H1 (cell line): ENCODE measurements around the gene ZNF446. TPM values are rescaled to one million over a fixed set of nuclear protein-coding genes. Genes with fewer than 3 reads are reported as not detected.

Experiments
- CTCF ChIA-PET: fragments of 300-600 bp; sonication (Branson Sonifier 250); formaldehyde crosslinking; loops from one replicate; lab custom pipeline; 2021; ENCODE audit not compliant: partially characterized antibody; lab: Charles Lee
- POLR2A ChIA-PET: fragments of 300-600 bp; sonication (Branson Sonifier 250); formaldehyde crosslinking; loops from one replicate; lab custom pipeline; 2021; ENCODE audit warnings: inconsistent platforms; ENCODE audit not compliant: partially characterized antibody; lab: Charles Lee
- DNase-seq, 2 experiments: peaks; one replicate each; pipeline versions ENCODE4 v3.0.0 to v3.0.0-alpha.2; 2010 to 2022; ENCODE audit warnings: low spot score in 2 of 2, low read depth in 1 of 2, mixed read lengths in 1 of 2
- FAIRE-seq: peaks from 2 replicates; lab custom pipeline; 2011; peaks lifted over from hg19 to GRCh38; lab: Jason Lieb, UNC
- H2AFZ ChIP-seq: 2 replicates; pipeline ENCODE4 v1.8.1; 2012; ENCODE audit warnings: low read length, inconsistent platforms
- H2AK5ac ChIP-seq: 2 replicates; pipeline ENCODE4 v1.6.1; 2013; ENCODE audit warnings: low read depth, low read length
- H2BK120ac ChIP-seq: replicated peaks from 2 replicates; pipeline ENCODE3; 2013; ENCODE audit warnings: low read depth, low read length, inconsistent platforms
- H2BK12ac ChIP-seq: 2 replicates; pipeline ENCODE4 v1.6.1; 2013; ENCODE audit warnings: low read depth, low read length
- H2BK15ac ChIP-seq: 2 replicates; pipeline ENCODE4 v1.6.1; 2013; ENCODE audit warnings: low read length
- H2BK20ac ChIP-seq: 2 replicates; pipeline ENCODE4 v1.6.1; 2013; ENCODE audit warnings: low read length
- H2BK5ac ChIP-seq: 2 replicates; pipeline ENCODE4 v1.6.1; 2013; ENCODE audit warnings: low read depth, low read length
- H3K14ac ChIP-seq: 2 replicates; pipeline ENCODE4 v1.6.1; 2013; ENCODE audit warnings: inconsistent platforms; ENCODE audit not compliant: insufficient read length
- H3K18ac ChIP-seq: 2 replicates; pipeline ENCODE4 v1.6.1; 2013; ENCODE audit warnings: low read length; ENCODE audit errors: extremely low read depth
- H3K23ac ChIP-seq: 2 replicates; pipeline ENCODE4 v1.6.1; 2013; ENCODE audit warnings: inconsistent platforms; ENCODE audit not compliant: insufficient read length
- H3K23me2 ChIP-seq: 2 replicates; pipeline ENCODE4 v1.6.1; 2013; ENCODE audit warnings: low read depth, low read length
- H3K27ac ChIP-seq: 2 replicates; pipeline ENCODE4 v1.6.1; 2011; ENCODE audit warnings: low read depth, low read length, inconsistent platforms
- H3K27me3 ChIP-seq, 4 experiments: replicated peaks in 1 of 4; 1 replicate in 1 of 4; 2 replicates in 3 of 4; pipeline versions ENCODE4 v1.6.1 to v1.8.1; 2011 to 2013; ENCODE audit warnings: low read length in 3 of 4, mild to moderate bottlenecking in 3 of 4, inconsistent platforms in 2 of 4, mixed read lengths in 2 of 4, moderate library complexity in 1 of 4; ENCODE audit not compliant: control insufficient read depth in 3 of 4, insufficient read depth in 3 of 4; ENCODE audit errors: extremely low read depth in 1 of 4
- H3K36me3 ChIP-seq, 4 experiments: 2 replicates each; pipeline versions ENCODE4 v1.6.1 to v1.8.1; 2011 to 2013; ENCODE audit warnings: mild to moderate bottlenecking in 4 of 4, low read length in 3 of 4, moderate library complexity in 2 of 4, control low read depth in 1 of 4, inconsistent platforms in 1 of 4; ENCODE audit not compliant: insufficient read depth in 4 of 4, control insufficient read depth in 2 of 4
- H3K4ac ChIP-seq: replicated peaks from 2 replicates; pipeline ENCODE3; 2013; ENCODE audit warnings: low read length, low read depth, mixed read lengths, inconsistent platforms; ENCODE audit not compliant: insufficient read length
- H3K4me1 ChIP-seq, 4 experiments: replicated peaks in 1 of 4; 1 replicate in 1 of 4; 2 replicates in 3 of 4; pipeline versions ENCODE4 v1.6.1 to v1.8.1; 2011 to 2013; ENCODE audit warnings: low read length in 3 of 4, inconsistent platforms in 2 of 4, mixed read lengths in 1 of 4; ENCODE audit not compliant: insufficient read depth in 4 of 4, control insufficient read depth in 3 of 4
- H3K4me2 ChIP-seq, 2 experiments: 2 replicates each; pipeline versions ENCODE4 v1.6.1 to v1.8.1; 2011 to 2013; ENCODE audit warnings: low read depth in 2 of 2, low read length in 2 of 2, control low read depth in 1 of 2, inconsistent platforms in 1 of 2, mild to moderate bottlenecking in 1 of 2; ENCODE audit not compliant: insufficient read depth in 1 of 2
- H3K4me3 ChIP-seq, 4 experiments: fragments of 200-600, 300-600 bp in 1 of 4; sonication (generic), shearing (Covaris generic), sonication (Bioruptor Twin) in 1 of 4; 2 replicates each; pipeline versions ENCODE4 v1.5.1 to v1.8.1; 2011 to 2016; ENCODE audit warnings: low read length in 4 of 4, low read depth in 3 of 4, control low read depth in 2 of 4, inconsistent platforms in 2 of 4, mild to moderate bottlenecking in 2 of 4, mixed read lengths in 1 of 4, moderate library complexity in 1 of 4; ENCODE audit not compliant: insufficient read depth in 2 of 4; ENCODE audit errors: extremely low read depth in 1 of 4
- H3K56ac ChIP-seq: replicated peaks from 2 replicates; pipeline ENCODE3; 2013; ENCODE audit warnings: low read depth, mild to moderate bottlenecking, mixed read lengths, low read length, inconsistent platforms; ENCODE audit not compliant: insufficient read length
- H3K79me1 ChIP-seq: 2 replicates; pipeline ENCODE4 v1.6.1; 2013; ENCODE audit warnings: low read depth, low read length, control low read depth
- H3K79me2 ChIP-seq, 2 experiments: 2 replicates each; pipeline versions ENCODE4 v1.6.1 to v1.8.1; 2012 to 2013; ENCODE audit warnings: low read length in 2 of 2, mild to moderate bottlenecking in 2 of 2, inconsistent platforms in 1 of 2; ENCODE audit not compliant: insufficient read depth in 2 of 2, control insufficient read depth in 1 of 2
- H3K9ac ChIP-seq, 4 experiments: replicated peaks in 1 of 4; 1 replicate in 1 of 4; 2 replicates in 3 of 4; pipeline versions ENCODE4 v1.6.1 to v1.8.1; 2011 to 2013; ENCODE audit warnings: low read depth in 3 of 4, low read length in 3 of 4, control low read depth in 2 of 4, mild to moderate bottlenecking in 2 of 4, moderate library complexity in 2 of 4, inconsistent platforms in 1 of 4; ENCODE audit errors: extremely low read depth in 1 of 4
- H3K9me3 ChIP-seq, 2 experiments: 2 replicates each; pipeline versions ENCODE4 v1.6.1 to v1.8.1; 2012 to 2013; ENCODE audit warnings: mild to moderate bottlenecking in 2 of 2, moderate library complexity in 2 of 2, control low read depth in 1 of 2, inconsistent platforms in 1 of 2, low read depth in 1 of 2, low read length in 1 of 2, mixed read lengths in 1 of 2; ENCODE audit not compliant: insufficient read depth in 2 of 2
- H4K20me1 ChIP-seq, 2 experiments: replicated peaks in 1 of 2; 2 replicates each; pipeline versions ENCODE3 to v1.8.1; 2011 to 2013; ENCODE audit warnings: inconsistent platforms in 2 of 2, low read length in 2 of 2, mild to moderate bottlenecking in 1 of 2; ENCODE audit not compliant: insufficient read depth in 2 of 2, control insufficient read depth in 1 of 2
- H4K5ac ChIP-seq: 2 replicates; pipeline ENCODE4 v1.6.1; 2013; ENCODE audit warnings: low read length, low read depth, mixed read lengths, inconsistent platforms; ENCODE audit not compliant: insufficient read length
- H4K8ac ChIP-seq: 2 replicates; pipeline ENCODE4 v1.8.0; 2013; ENCODE audit warnings: mild to moderate bottlenecking, moderate library complexity, low read length, inconsistent platforms; ENCODE audit not compliant: insufficient read depth; ENCODE audit errors: extremely low read depth
- H4K91ac ChIP-seq: replicated peaks from 2 replicates; pipeline ENCODE3; 2013; ENCODE audit warnings: low read length, mixed read lengths, inconsistent platforms; ENCODE audit not compliant: insufficient read length
- CBX5 ChIP-seq: fragments of 300-800, 300-1000 bp; sonication (generic); IDR thresholded peaks from 2 replicates; pipeline ENCODE4 v1.7.1; 2016; ENCODE audit warnings: antibody characterized with exemption, low read length, low read depth
- HDAC6 ChIP-seq: IDR thresholded peaks from one replicate; pipeline ENCODE4 v1.7.1; 2012; ENCODE audit warnings: low read depth, mild to moderate bottlenecking, inconsistent platforms, low read length, moderate library complexity
- JUND ChIP-seq: IDR thresholded peaks from 2 replicates; pipeline ENCODE4 v1.6.1; 2011; ENCODE audit warnings: mild to moderate bottlenecking, improper control_type of control experiment, low read length
- KDM5A ChIP-seq: fragments of 200-600 bp; IDR thresholded peaks from 2 replicates; pipeline ENCODE4 v1.7.1; 2012; ENCODE audit warnings: mild to moderate bottlenecking, low read length, inconsistent platforms, mixed read lengths
- POLR2AphosphoS5 ChIP-seq: IDR thresholded peaks from 2 replicates; pipeline ENCODE4 v1.6.1; 2011; ENCODE audit warnings: low read depth, low read length
- TAF1 ChIP-seq: IDR thresholded peaks from 2 replicates; pipeline ENCODE4 v1.6.1; 2011; ENCODE audit warnings: mild to moderate bottlenecking, low read depth, low read length
- TAF7 ChIP-seq: optimal IDR thresholded peaks from 2 replicates; pipeline ENCODE3; 2011; ENCODE audit warnings: low read depth, mild to moderate bottlenecking, inconsistent platforms, low read length, moderate library complexity, borderline replicate concordance
- WGBS, 2 experiments: shearing (Covaris generic) in 1 of 2; methylation state at CpG; one replicate each; pipeline versions ENCODE4 v1.1.6 to v1.1.7; 2013 to 2015; ENCODE audit warnings: low lambda C conversion rate in 2 of 2, mixed read lengths in 2 of 2, inconsistent platforms in 1 of 2, low coverage in 1 of 2, missing lambda C conversion rate in 1 of 2; ENCODE audit not compliant: insufficient replicate concordance in 2 of 2, insufficient coverage in 1 of 2, insufficient read length in 1 of 2; ENCODE audit errors: extremely low coverage in 1 of 2, missing lambda C conversion rate in 1 of 2; 5-methylcytosine and 5-hydroxymethylcytosine counted together
- long read RNA-seq, 2 experiments: library from RNA in 1 of 2; library from capped mRNA in 1 of 2; stranded (forward); transcript quantifications; one replicate each; pipeline ENCODE4 v2.0.0, GENCODE V29; 2021; ENCODE audit warnings: inconsistent platforms in 1 of 2
- polyA minus RNA-seq, 3 experiments: library from RNA; depleted of rRNA, polyadenylated mRNA; stranded (reverse); fragments of >200 nt; gene quantifications; 1 replicate in 2 of 3; 2 replicates in 1 of 3; pipeline ENCODE4 v1.2.3, GENCODE V29; 2011
- polyA plus RNA-seq, 7 experiments: library from polyadenylated mRNA; depleted of rRNA in 3 of 7; stranded (reverse) in 5 of 7; unstranded in 2 of 7; fragments of >200 nt in 5 of 7; fragments of 200-250 nt in 2 of 7; gene quantifications; 1 replicate in 5 of 7; 2 replicates in 1 of 7; 4 replicates in 1 of 7; pipeline versions ENCODE4 v1.2.1 to v1.2.3, GENCODE V29; 2011 to 2013; ENCODE audit warnings: missing spikeins in 2 of 7, mixed read lengths in 2 of 7
- total RNA-seq: library from RNA; stranded (reverse); fragmentation: NEBNext Ultra II Directional; extraction: Animal tissue kit (Norgen Biotek cat#: 25700); gene quantifications from 2 replicates; pipeline ENCODE4 v1.2.1, GENCODE V29; 2021
- TF ChIP-seq, protein P1 (sequence below): IDR thresholded peaks from 2 replicates; pipeline ENCODE4 v1.6.1; 2011; ENCODE audit warnings: low read length, improper control_type of control experiment

ZNF446 gene
- total RNA-seq (4.1 and 4.3 TPM in 2 replicates), polyA plus RNA-seq (2011; rRNA removed) (5.5 and 8.2 TPM in 2 replicates), polyA minus RNA-seq (2011; rRNA and poly(A)+ RNA removed) (2.9 and 3.7 TPM in 2 replicates)
- polyA plus RNA-seq (2011; cell fraction: cytosol; rRNA removed): 5.6 TPM
- polyA plus RNA-seq (2011; cell fraction: nucleus; rRNA removed): 11.0 TPM
- polyA plus RNA-seq (2012, experiment 1 of 2): 4.0 to 5.5 TPM (median 4.5 TPM) in 4 replicates
- polyA plus RNA-seq (2012, experiment 2 of 2): 4.2 TPM
- 2.3 TPM for polyA plus RNA-seq (2013, experiment 1 of 2)
- 2.1 TPM for polyA plus RNA-seq (2013, experiment 2 of 2)
- polyA minus RNA-seq (2011; cell fraction: cytosol; rRNA and poly(A)+ RNA removed): 4.0 TPM
- polyA minus RNA-seq (2011; cell fraction: nucleus; rRNA and poly(A)+ RNA removed): 6.5 TPM
- long read RNA-seq, experiment 1, partial matches to known transcripts: 3 of 4 reads
- long read RNA-seq, experiment 1, other reads (novel, unspliced or antisense): 1 of 4 reads
- long read RNA-seq, experiment 2: 0 reads

- DNase-seq (peak; percentile 76 to 93), FAIRE-seq (peak; percentile 45)
- H3K79me1 ChIP-seq: no peaks in the 10 kb centered on the region
- peak within 1 kb of the TSS; percentile 96 for H3K18ac ChIP-seq
- H2AFZ ChIP-seq: peak within 1 kb of the TSS; percentile 78; the same call in 1 of the 2 replicates
- 3% methylated on average over 40 of the region's 64 CpGs; no CpG with 5 or more reads in 1 of the 2 experiments for WGBS, 2 experiments
- H2AK5ac ChIP-seq: no peak within 1 kb of the TSS
- peaks cover 0 to 3% (median 0%) of the 10 kb centered on the region in 4 experiments; a peak in 3 of 7 replicates for H3K27me3 ChIP-seq
- H4K8ac ChIP-seq: peak within 1 kb of the TSS; percentile 23
- H3K56ac ChIP-seq: peak within 1 kb of the TSS; percentile 27
- H3K23me2 ChIP-seq: peaks cover 14% of the 10 kb centered on the region
- H2BK15ac ChIP-seq: no peak within 1 kb of the TSS
- H4K5ac ChIP-seq: peak within 1 kb of the TSS; percentile 82
- H4K91ac ChIP-seq: peak within 1 kb of the TSS; percentile 61
- ChIA-PET CTCF (interaction anchor here (0.7 to 1.3 kb wide), 4 partner anchors 26 to 47 kb away, joined by 3 to 4 read pairs (median 3); no protein-coding TSS in a partner anchor), POLR2A (interaction anchor here (0.9 to 3.0 kb wide), 10 partner anchors 8 to 150 kb away, joined by 3 to 14 read pairs (median 4); partner anchors contain the start of genes CHMP2A, ZBTB45, ZNF324 and ZNF324B)
- H3K79me2 ChIP-seq: no peaks in the 10 kb centered on the region
- no peaks in the 10 kb centered on the region for H3K9me3 ChIP-seq
- no peak within 1 kb of the TSS for H2BK120ac ChIP-seq
- H3K14ac ChIP-seq: no peak within 1 kb of the TSS
- no peak within 1 kb of the TSS for H2BK20ac ChIP-seq
- H3K27ac ChIP-seq: peak within 1 kb of the TSS; percentile 65; the same call in 1 of the 2 replicates
- no peak within 1 kb of the TSS for H3K23ac ChIP-seq
- H2BK12ac ChIP-seq: no peak within 1 kb of the TSS
- peak within 1 kb of the TSS; percentile 88 to 94 for H3K4me2 ChIP-seq
- peaks cover 4 to 6% of the 10 kb centered on the region in 2 experiments for H4K20me1 ChIP-seq
- peak within 1 kb of the TSS; percentile 95 for H2BK5ac ChIP-seq
- peak within 1 kb of the TSS; percentile 42 to 76 (median 70) for H3K4me3 ChIP-seq
- peak within 1 kb of the TSS; percentile 46 to 65 (median 58) for H3K9ac ChIP-seq
- peaks cover 0 to 6% (median 5%) of the 10 kb centered on the region in 4 experiments; a peak in 6 of 7 replicates for H3K4me1 ChIP-seq
- H3K36me3 ChIP-seq: peaks cover 2 to 7% (median 5%) of the 10 kb centered on the region in 4 experiments; a peak in 5 of 8 replicates
- peak within 1 kb of the TSS; percentile 32 for H3K4ac ChIP-seq
- TF ChIP-seq TAF1 (peak; percentile 17; the same call in 1 of the 2 replicates), HDAC6 (no peak), JUND (no peak), TAF7 (no peak), KDM5A (no peak), POLR2AphosphoS5 (peak; percentile 60), CBX5 (no peak)
- TF ChIP-seq, protein P1, sequence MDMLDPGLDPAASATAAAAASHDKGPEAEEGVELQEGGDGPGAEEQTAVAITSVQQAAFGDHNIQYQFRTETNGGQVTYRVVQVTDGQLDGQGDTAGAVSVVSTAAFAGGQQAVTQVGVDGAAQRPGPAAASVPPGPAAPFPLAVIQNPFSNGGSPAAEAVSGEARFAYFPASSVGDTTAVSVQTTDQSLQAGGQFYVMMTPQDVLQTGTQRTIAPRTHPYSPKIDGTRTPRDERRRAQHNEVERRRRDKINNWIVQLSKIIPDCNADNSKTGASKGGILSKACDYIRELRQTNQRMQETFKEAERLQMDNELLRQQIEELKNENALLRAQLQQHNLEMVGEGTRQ: peak; percentile 7; the same call in 1 of the 2 replicates
Observed at GRCh38 chr19:58475714-58476497, at the start of gene ZNF446. TSS of gene ZNF446 (plus strand) at chr19:58476352. CDS start at chr19:58477219, 867 bp downstream.
